Lung (tissue), 12 donors: Measurements from ENCODE around the gene KCNMA1. TPM values are rescaled to one million over a fixed set of nuclear protein-coding genes. Genes with fewer than 3 reads are reported as not detected.
A peak's percentile ranks its signal among the peaks of the same experiment; 100 is the strongest.

Experiments
- ATAC-seq: fragments of 200-7000 bp; cut with Tn5 transposase; one replicate; pipeline ENCODE4 v1.9.1; 2020; ENCODE audit warnings: moderate number of reproducible peaks; ENCODE audit not compliant: insufficient read depth, low FRiP score
- DNase-seq, 3 donors: peaks; one replicate each; pipeline ENCODE4 v3.0.0-alpha.2; 2013 to 2017
- H3K27ac ChIP-seq, 2 donors: one replicate each; pipeline ENCODE4 v1.5.1; 2013; ENCODE audit warnings: mild to moderate bottlenecking in 2 of 2, moderate library complexity in 2 of 2, control low read depth in 1 of 2, inconsistent platforms in 1 of 2, low read depth in 1 of 2, low read length in 1 of 2
- H3K27me3 ChIP-seq, 3 donors: one replicate each; pipeline ENCODE4 v1.5.1; 2013; ENCODE audit warnings: low read length in 2 of 3; ENCODE audit not compliant: control insufficient read depth in 3 of 3, insufficient read depth in 3 of 3
- H3K36me3 ChIP-seq, 4 donors: one replicate each; pipeline ENCODE4 v1.5.1; 2013; ENCODE audit warnings: low read length in 4 of 4, mild to moderate bottlenecking in 1 of 4, moderate library complexity in 1 of 4; ENCODE audit not compliant: control insufficient read depth in 4 of 4, insufficient read depth in 4 of 4
- H3K4me1 ChIP-seq, 5 donors: one replicate each; pipeline ENCODE4 v1.5.1; 2013; ENCODE audit warnings: low read length in 5 of 5, mild to moderate bottlenecking in 2 of 5, moderate library complexity in 1 of 5; ENCODE audit not compliant: control insufficient read depth in 5 of 5, insufficient read depth in 5 of 5
- H3K4me3 ChIP-seq: one replicate; pipeline ENCODE4 v1.5.1; 2013; ENCODE audit warnings: mild to moderate bottlenecking, control low read depth, moderate library complexity
- H3K9ac ChIP-seq, 2 donors: one replicate each; pipeline ENCODE4 v1.5.1; 2013; ENCODE audit warnings: low read length in 2 of 2, control low read depth in 1 of 2; ENCODE audit not compliant: insufficient read depth in 1 of 2
- H3K9me3 ChIP-seq, 4 donors: one replicate each; pipeline ENCODE4 v1.5.1; 2013; ENCODE audit warnings: low read length in 3 of 4, mild to moderate bottlenecking in 1 of 4, moderate library complexity in 1 of 4; ENCODE audit not compliant: control insufficient read depth in 4 of 4, insufficient read depth in 3 of 4
- WGBS, 2 donors: extraction: QIAGEN DNeasy Blood & Tissue Kit; methylation state at CpG; one replicate each; pipeline ENCODE4 v1.1.7; 2013; 5-methylcytosine and 5-hydroxymethylcytosine counted together
- polyA plus RNA-seq, 2 donors: library from polyadenylated mRNA; stranded (reverse); fragments of 200-250 nt; gene quantifications; one replicate each; pipeline ENCODE4 v1.2.1, GENCODE V29; 2013
- total RNA-seq, 2 donors: library from RNA; depleted of rRNA in 1 of 2; stranded (reverse); fragments of >200 nt in 1 of 2; gene quantifications; one replicate each; pipeline ENCODE4 v1.2.1, GENCODE V29; 2014 to 2021
- TF ChIP-seq, protein P1 (sequence below): IDR thresholded peaks from 2 replicates; pipeline ENCODE4 v1.5.1; 2012; ENCODE audit warnings: mild to moderate bottlenecking; ENCODE audit errors: control extremely low read depth, extremely low read depth
- donor health status: control.
- donor health status: control.
- donor health status: Bipolar disorder and iron deficiency.
- donor health status: healthy.
- donor health status: DM: yes; HTN: yes; CAD: no.

Gene KCNMA1
- total and polyA plus RNA-seq, 4 donors = 3.8 to 13.0 (median 5.5) TPM

DNA sequence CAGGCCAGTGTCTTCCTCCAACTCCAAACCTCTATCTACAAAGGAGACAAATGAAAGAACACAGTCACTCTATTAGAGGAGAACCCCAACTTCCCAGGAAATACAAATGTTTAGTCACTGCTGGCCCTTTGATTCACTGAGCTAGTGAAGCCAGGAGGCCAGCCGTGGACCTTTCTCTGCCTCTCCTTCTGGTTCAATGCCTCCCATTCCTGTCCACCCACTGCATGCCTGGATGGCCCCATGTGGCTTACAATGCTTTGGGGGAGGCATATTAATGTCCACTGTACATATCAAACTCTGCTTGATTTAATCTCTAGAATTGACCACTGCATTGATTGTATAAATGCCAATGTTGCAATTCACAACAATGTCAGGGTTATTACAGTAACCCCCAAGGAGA, 687.3 kb downstream of the KCNMA1 start:
- Histone ChIP-seq H3K27ac (no peak overlapping the region), H3K27me3 (no peaks in the 10 kb centered on the region), H3K4me1 (peaks cover 0 to 2% (median 0%) of the 10 kb centered on the region in 5 donors), H3K9ac (no peak overlapping the region), H3K36me3 (no peaks in the 10 kb centered on the region), H3K4me3 (no peak overlapping the region), H3K9me3 (no peaks in the 10 kb centered on the region)
- DNase-seq (no peak), ATAC-seq (no peak)
- 78 to 90% methylated on average over 1 of the region's 1 CpG for WGBS, 2 donors
- TF ChIP-seq, protein P1, sequence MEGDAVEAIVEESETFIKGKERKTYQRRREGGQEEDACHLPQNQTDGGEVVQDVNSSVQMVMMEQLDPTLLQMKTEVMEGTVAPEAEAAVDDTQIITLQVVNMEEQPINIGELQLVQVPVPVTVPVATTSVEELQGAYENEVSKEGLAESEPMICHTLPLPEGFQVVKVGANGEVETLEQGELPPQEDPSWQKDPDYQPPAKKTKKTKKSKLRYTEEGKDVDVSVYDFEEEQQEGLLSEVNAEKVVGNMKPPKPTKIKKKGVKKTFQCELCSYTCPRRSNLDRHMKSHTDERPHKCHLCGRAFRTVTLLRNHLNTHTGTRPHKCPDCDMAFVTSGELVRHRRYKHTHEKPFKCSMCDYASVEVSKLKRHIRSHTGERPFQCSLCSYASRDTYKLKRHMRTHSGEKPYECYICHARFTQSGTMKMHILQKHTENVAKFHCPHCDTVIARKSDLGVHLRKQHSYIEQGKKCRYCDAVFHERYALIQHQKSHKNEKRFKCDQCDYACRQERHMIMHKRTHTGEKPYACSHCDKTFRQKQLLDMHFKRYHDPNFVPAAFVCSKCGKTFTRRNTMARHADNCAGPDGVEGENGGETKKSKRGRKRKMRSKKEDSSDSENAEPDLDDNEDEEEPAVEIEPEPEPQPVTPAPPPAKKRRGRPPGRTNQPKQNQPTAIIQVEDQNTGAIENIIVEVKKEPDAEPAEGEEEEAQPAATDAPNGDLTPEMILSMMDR = no peak

DNA sequence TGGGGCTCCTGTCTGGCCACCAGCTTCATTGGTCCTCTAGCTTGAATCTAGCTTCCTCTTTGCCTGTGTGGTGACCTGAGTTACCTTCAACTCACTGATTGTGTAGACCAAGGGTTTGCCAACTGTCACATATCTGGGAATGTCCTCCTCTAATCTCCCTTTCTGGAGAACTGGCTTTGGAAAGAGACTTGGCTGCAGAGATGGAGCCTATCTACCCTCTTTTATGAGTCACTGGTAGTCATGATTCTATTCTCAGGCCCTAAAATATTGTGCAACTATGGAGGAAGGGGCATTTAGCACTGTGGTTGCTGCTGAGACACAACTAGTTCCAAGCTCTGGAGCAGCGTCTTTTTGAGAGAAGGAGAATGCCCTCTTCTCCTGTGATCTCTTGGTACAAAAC, 691.3 kb downstream of the KCNMA1 start:
- Histone ChIP-seq H3K9ac (no peak overlapping the region), H3K4me3 (no peak overlapping the region), H3K27ac (no peak overlapping the region), H3K9me3 (no peaks in the 10 kb centered on the region), H3K4me1 (peaks cover 0 to 12% (median 0%) of the 10 kb centered on the region in 5 donors), H3K36me3 (no peaks in the 10 kb centered on the region), H3K27me3 (no peaks in the 10 kb centered on the region)
- DNase-seq = no peak
- no peak for ATAC-seq
- 74 to 81% methylated on average over 1 of the region's 1 CpG for WGBS, 2 donors
- TF ChIP-seq, protein P1 = no peak

DNA sequence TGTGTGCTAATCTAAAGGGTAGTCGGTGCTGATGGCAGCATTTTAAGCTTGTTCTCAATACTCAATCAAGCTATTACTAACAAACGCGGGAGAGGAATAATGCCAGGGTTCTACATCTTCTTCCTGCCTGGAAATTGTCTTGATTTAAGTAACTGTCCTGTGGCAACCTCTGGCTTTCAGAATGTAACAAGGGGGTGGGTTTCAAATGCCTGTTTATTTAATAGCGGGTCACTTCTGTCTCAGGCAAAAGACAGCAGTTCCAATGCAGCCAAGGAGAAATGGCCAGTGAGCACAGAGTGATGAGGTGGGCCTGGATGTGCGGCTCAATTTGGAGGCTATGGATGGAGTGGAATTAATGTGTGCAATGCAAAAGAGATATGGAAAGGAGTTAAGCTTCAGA, 692.4 kb downstream of the KCNMA1 start:
- Histone ChIP-seq H3K27ac (no peak overlapping the region), H3K36me3 (no peaks in the 10 kb centered on the region), H3K4me3 (no peak overlapping the region), H3K27me3 (no peaks in the 10 kb centered on the region), H3K4me1 (peaks cover 0 to 16% (median 0%) of the 10 kb centered on the region in 5 donors), H3K9me3 (no peaks in the 10 kb centered on the region), H3K9ac (no peak overlapping the region)
- TF ChIP-seq, protein P1 = no peak
- ATAC-seq = no peak
- 77 to 93% methylated on average over 5 of the region's 5 CpGs for WGBS, 2 donors
- peak; percentile 50 to 70 (median 65) for DNase-seq

DNA sequence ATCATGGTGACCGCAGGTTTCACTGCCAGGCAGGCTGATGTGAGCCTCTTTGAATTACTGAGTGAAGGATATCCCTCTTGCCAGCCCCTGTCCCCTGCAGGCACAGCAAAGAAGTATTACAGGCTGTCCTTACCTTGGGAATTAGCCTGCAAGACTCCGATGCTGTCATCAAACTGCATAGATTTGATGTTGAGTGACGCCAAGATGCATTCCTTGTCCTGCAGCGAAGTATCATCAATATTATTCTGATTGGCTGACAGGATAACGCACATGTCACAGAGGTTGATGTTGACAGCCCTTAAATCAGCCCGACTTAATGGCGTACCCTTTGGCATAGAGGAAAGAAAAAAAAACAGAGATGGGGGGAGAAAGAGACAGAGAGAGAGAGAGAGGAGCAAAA, 693.0 kb downstream of the KCNMA1 start:
- H3K27me3 ChIP-seq = no peaks in the 10 kb centered on the region
- H3K36me3 ChIP-seq = no peaks in the 10 kb centered on the region
- DNase-seq (no peak), ATAC-seq (no peak)
- H3K9me3 ChIP-seq = no peaks in the 10 kb centered on the region
- H3K4me1 ChIP-seq = peaks cover 0 to 21% (median 1%) of the 10 kb centered on the region in 5 donors
- WGBS, 2 donors = 89 to 92% methylated on average over 7 of the region's 7 CpGs
- no peak overlapping the region for H3K27ac ChIP-seq
- no peak overlapping the region for H3K4me3 ChIP-seq
- TF ChIP-seq, protein P1 = no peak
- no peak overlapping the region for H3K9ac ChIP-seq
